Choroid plexus epithelial cell (primary cell): ENCODE measurements around the gene VAPB.

Experiments
- DNase-seq: peaks from one replicate; pipeline ENCODE4 v3.0.0-alpha.2; 2010; ENCODE audit warnings: low read depth
- H3K4me3 ChIP-seq: 2 replicates; pipeline ENCODE4 v1.5.1; 2011; ENCODE audit warnings: low read depth, mild to moderate bottlenecking, control low read depth, low read length, moderate library complexity
- CTCF ChIP-seq: conservative IDR thresholded peaks from 2 replicates; pipeline ENCODE4 v1.5.1; 2011; ENCODE audit warnings: low read depth, mild to moderate bottlenecking, control low read depth, inconsistent platforms, low read length, moderate library complexity

Gene VAPB

GRCh38 chr20:58441723-58442122, 52.7 kb downstream of the VAPB start:
- no peak for DNase-seq
- no peak for TF ChIP-seq CTCF
- H3K4me3 ChIP-seq = no peak overlapping the region

- H3K4me3 ChIP-seq = no peak overlapping the region
- TF ChIP-seq CTCF = no peak
- DNase-seq = no peak
Observed at GRCh38 chr20:58444746-58445255, 55.8 kb downstream of the VAPB start.

- no peak for TF ChIP-seq CTCF
- no peak for DNase-seq
- H3K4me3 ChIP-seq = no peak overlapping the region
Observed at GRCh38 chr20:58446264-58446959, 57.4 kb downstream of the VAPB start.

- TF ChIP-seq CTCF = no peak
- no peak overlapping the region for H3K4me3 ChIP-seq
- no peak for DNase-seq
Observed at GRCh38 chr20:58446960-58447265, 57.9 kb downstream of the VAPB start.

GRCh38 chr20:58447511-58448391, 58.7 kb downstream of the VAPB start:
- peak; percentile 94 for TF ChIP-seq CTCF
- DNase-seq = peak; percentile 77

GRCh38 chr20:58448958-58449357, 59.9 kb downstream of the VAPB start:
- no peak for DNase-seq
- H3K4me3 ChIP-seq = no peak overlapping the region
- TF ChIP-seq CTCF = no peak

More at GRCh38 chr20:58447511-58448391, 58.7 kb downstream of the VAPB start:
- H3K4me3 ChIP-seq = no peak overlapping the region
